ENCODE measurements around the gene BCAS3.
A peak's percentile ranks its signal among the peaks of the same experiment; 100 is the strongest.

Gene BCAS3

GRCh38 chr17:61387511-61388305 lies 710.1 kb downstream of the BCAS3 start:
- Histone ChIP-seq H2BK12ac (ENCODE audit: low read length in 2 of 2) (peak overlapping the region; percentile 25 to 57), H3K79me1 (replicated peaks; ENCODE audit: low read length, poor library complexity, severe bottlenecking) (no peaks in the 10 kb centered on the region), H3K4me2 (ENCODE audit: low read length, poor library complexity, severe bottlenecking) (no peak overlapping the region), H2BK5ac (ENCODE audit: low read depth, low read length, poor library complexity, severe bottlenecking) (no peak overlapping the region), H3K27ac (ENCODE audit: low read length, poor library complexity, severe bottlenecking) (no peak overlapping the region), H2BK15ac (ENCODE audit: low read depth, poor library complexity, severe bottlenecking) (peak overlapping the region; percentile 21), H3K18ac (ENCODE audit: low read depth in 1 of 2, low read length in 2 of 2) (peak overlapping the region in 1 of 2 experiments; percentile 38), H2BK120ac (ENCODE audit: low read depth, low read length) (no peak overlapping the region), H4K8ac (ENCODE audit: low read length) (no peak overlapping the region), H3K14ac (ENCODE audit: low read length in 2 of 2) (no peak overlapping the region), H3K36me3 (ENCODE audit: control insufficient read depth in 1 of 2, insufficient read depth in 2 of 2, low read depth in 1 of 2, low read length in 2 of 2) (peaks cover 0 to 11% of the 10 kb centered on the region in 2 experiments), H3K4me1 (ENCODE audit: control insufficient read depth, insufficient read depth, low read depth, low read length) (peaks cover 3% of the 10 kb centered on the region), H4K91ac (ENCODE audit: low read length) (peak overlapping the region; percentile 2), H3K4ac (ENCODE audit: low read depth in 1 of 2, low read length in 2 of 2) (peak overlapping the region in 1 of 2 experiments; percentile 21), H3K4me3 (ENCODE audit: insufficient read depth in 1 of 2, low read depth in 1 of 2, low read length in 2 of 2) (no peak overlapping the region), H3K9ac (ENCODE audit: low read length) (no peak overlapping the region), H3K27me3 (ENCODE audit: control insufficient read depth in 1 of 2, insufficient read depth in 1 of 2, low read length in 2 of 2) (peaks cover 0 to 6% of the 10 kb centered on the region in 2 experiments), H2AFZ (ENCODE audit: low read depth, low read length) (no peak overlapping the region), H2AK5ac (ENCODE audit: low read length, severe bottlenecking) (no peak overlapping the region), H3K9me3 (ENCODE audit: control insufficient read depth, low read length) (no peaks in the 10 kb centered on the region), H3K23ac (ENCODE audit: low read length in 2 of 2) (no peak overlapping the region)
- over 99% methylated on average over 9 of the region's 11 CpGs for WGBS
- no peak for DNase-seq

- peaks cover 0 to 6% of the 10 kb centered on the region in 2 experiments for H3K36me3 ChIP-seq (ENCODE audit: control insufficient read depth in 1 of 2, insufficient read depth in 2 of 2, low read depth in 1 of 2, low read length in 2 of 2)
- H2BK5ac ChIP-seq (ENCODE audit: low read depth, low read length, poor library complexity, severe bottlenecking) = no peak overlapping the region
- 95% methylated on average over 15 of the region's 21 CpGs for WGBS
- no peak overlapping the region for H3K14ac ChIP-seq (ENCODE audit: low read length in 2 of 2)
- peak overlapping the region; percentile 46 to 75 for H2BK12ac ChIP-seq (ENCODE audit: low read length in 2 of 2)
- DNase-seq = no peak
- no peak overlapping the region for H4K8ac ChIP-seq (ENCODE audit: low read length)
- peak overlapping the region; percentile 61 for H4K91ac ChIP-seq (ENCODE audit: low read length)
- H2AFZ ChIP-seq (ENCODE audit: low read depth, low read length) = no peak overlapping the region
- peaks cover 5% of the 10 kb centered on the region for H3K4me1 ChIP-seq (ENCODE audit: control insufficient read depth, insufficient read depth, low read depth, low read length)
- H2BK120ac ChIP-seq (ENCODE audit: low read depth, low read length) = peak overlapping the region; percentile 86
- H3K23ac ChIP-seq (ENCODE audit: low read length in 2 of 2) = no peak overlapping the region
- no peaks in the 10 kb centered on the region for H3K79me1 ChIP-seq (replicated peaks; ENCODE audit: low read length, poor library complexity, severe bottlenecking)
- H3K4me3 ChIP-seq (ENCODE audit: insufficient read depth in 1 of 2, low read depth in 1 of 2, low read length in 2 of 2) = no peak overlapping the region
- no peak overlapping the region for H3K27ac ChIP-seq (ENCODE audit: low read length, poor library complexity, severe bottlenecking)
- H3K9ac ChIP-seq (ENCODE audit: low read length) = peak overlapping the region; percentile 81
- peak overlapping the region in 1 of 2 experiments; percentile 58 for H3K18ac ChIP-seq (ENCODE audit: low read depth in 1 of 2, low read length in 2 of 2)
- peaks cover 0 to 11% of the 10 kb centered on the region in 2 experiments for H3K27me3 ChIP-seq (ENCODE audit: control insufficient read depth in 1 of 2, insufficient read depth in 1 of 2, low read length in 2 of 2)
- H2BK15ac ChIP-seq (ENCODE audit: low read depth, poor library complexity, severe bottlenecking) = peak overlapping the region; percentile 57
- no peaks in the 10 kb centered on the region for H3K9me3 ChIP-seq (ENCODE audit: control insufficient read depth, low read length)
- H3K4me2 ChIP-seq (ENCODE audit: low read length, poor library complexity, severe bottlenecking) = no peak overlapping the region
- H3K4ac ChIP-seq (ENCODE audit: low read depth in 1 of 2, low read length in 2 of 2) = peak overlapping the region; percentile 46 to 49
- no peak overlapping the region for H2AK5ac ChIP-seq (ENCODE audit: low read length, severe bottlenecking)
Observed at GRCh38 chr17:61388561-61389356, 711.1 kb downstream of the BCAS3 start.

GRCh38 chr17:61389670-61390478 lies 712.2 kb downstream of the BCAS3 start:
- Histone ChIP-seq H2AFZ (ENCODE audit: low read depth, low read length) (no peak overlapping the region), H2BK120ac (ENCODE audit: low read depth, low read length) (peak overlapping the region; percentile 86), H3K4me2 (ENCODE audit: low read length, poor library complexity, severe bottlenecking) (no peak overlapping the region), H3K9ac (ENCODE audit: low read length) (peak overlapping the region; percentile 81), H3K4ac (ENCODE audit: low read depth in 1 of 2, low read length in 2 of 2) (peak overlapping the region; percentile 46 to 64), H3K27ac (ENCODE audit: low read length, poor library complexity, severe bottlenecking) (no peak overlapping the region), H3K4me1 (ENCODE audit: control insufficient read depth, insufficient read depth, low read depth, low read length) (peaks cover 10% of the 10 kb centered on the region), H3K23ac (ENCODE audit: low read length in 2 of 2) (no peak overlapping the region), H2BK5ac (ENCODE audit: low read depth, low read length, poor library complexity, severe bottlenecking) (no peak overlapping the region), H3K18ac (ENCODE audit: low read depth in 1 of 2, low read length in 2 of 2) (peak overlapping the region; percentile 26 to 71), H3K9me3 (ENCODE audit: control insufficient read depth, low read length) (no peaks in the 10 kb centered on the region), H3K79me1 (replicated peaks; ENCODE audit: low read length, poor library complexity, severe bottlenecking) (no peaks in the 10 kb centered on the region), H4K91ac (ENCODE audit: low read length) (peak overlapping the region; percentile 88), H2AK5ac (ENCODE audit: low read length, severe bottlenecking) (no peak overlapping the region), H2BK15ac (ENCODE audit: low read depth, poor library complexity, severe bottlenecking) (peak overlapping the region; percentile 92), H3K36me3 (ENCODE audit: control insufficient read depth in 1 of 2, insufficient read depth in 2 of 2, low read depth in 1 of 2, low read length in 2 of 2) (peaks cover 0 to 6% of the 10 kb centered on the region in 2 experiments), H3K27me3 (ENCODE audit: control insufficient read depth in 1 of 2, insufficient read depth in 1 of 2, low read length in 2 of 2) (peaks cover 0 to 15% of the 10 kb centered on the region in 2 experiments), H2BK12ac (ENCODE audit: low read length in 2 of 2) (peak overlapping the region; percentile 46 to 75), H4K8ac (ENCODE audit: low read length) (peak overlapping the region; percentile 95), H3K4me3 (ENCODE audit: insufficient read depth in 1 of 2, low read depth in 1 of 2, low read length in 2 of 2) (no peak overlapping the region), H3K14ac (ENCODE audit: low read length in 2 of 2) (no peak overlapping the region)
- DNase-seq = peak; percentile 46
- 36% methylated on average over 18 of the region's 25 CpGs for WGBS

Measured in mesenchymal stem cell (in vitro differentiated cells and primary cell).